Right lobe of liver (tissue), 4 donors: ENCODE data around the gene SCN4A.

ENCODE experiments used
- CTCF ChIP-seq, 4 donors: fragments of 200-600 bp in 3 of 4; fragments of 450-650 bp in 1 of 4; IDR thresholded peaks; one replicate each; pipeline versions ENCODE4 v1.5.1 to v1.8.0; 2016 to 2022; ENCODE audit warnings: antibody characterized with exemption in 4 of 4, mild to moderate bottlenecking in 2 of 4
- POLR2A ChIP-seq: fragments of 450-650 bp; IDR thresholded peaks from one replicate; pipeline ENCODE4 v1.6.1; 2017; ENCODE audit warnings: antibody characterized with exemption, mild to moderate bottlenecking
- donor health status: DM: no; HTN: no; CAD: no.
- donor health status: DM: no; HTN: no; CAD: no.
- donor health status: DM: no; HTN: yes; CAD: no.

GRCh38 chr17:63991611-63992010 is 18.9 kb upstream of the SCN4A start:
- TF ChIP-seq CTCF (IDR thresholded peaks at IDR 0.05) (no peak), POLR2A (no peak)
